ENCODE results near the gene ABHD4.

DNA sequence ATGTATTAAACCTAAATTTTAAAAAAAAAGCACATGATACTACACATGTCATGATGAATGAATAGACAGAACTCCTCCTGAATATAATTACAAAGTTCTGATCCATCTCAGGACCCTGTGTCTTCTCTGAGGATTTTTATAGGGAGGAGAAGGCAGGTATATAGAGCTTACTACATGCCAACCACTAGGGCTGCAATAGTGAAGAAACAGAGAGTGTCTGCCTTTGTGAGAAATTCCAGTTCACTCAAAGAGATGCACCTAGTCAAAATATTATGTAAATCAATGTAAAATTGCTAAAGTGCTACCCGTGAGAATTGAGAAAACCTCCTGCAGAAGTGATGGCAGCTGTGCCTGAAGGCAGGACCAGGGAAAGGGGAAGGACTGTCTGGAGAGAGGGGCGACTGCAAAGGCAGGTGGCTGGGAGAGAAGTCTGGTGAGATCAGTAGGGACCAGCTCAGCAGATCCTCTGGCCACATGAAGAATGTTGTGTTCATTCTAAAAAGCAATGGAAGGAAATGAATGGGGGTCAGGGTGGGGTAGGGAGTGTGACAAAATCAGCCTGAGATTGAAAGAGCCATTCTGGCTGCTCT is 15.1 kb downstream of the ABHD4 start:
- TF ChIP-seq CTCF (IDR thresholded peaks at IDR 0.05) = no peak
- no peak for TF ChIP-seq POLR2A (IDR thresholded peaks at IDR 0.05; ENCODE audit: low read depth)
- TF ChIP-seq EP300 (IDR thresholded peaks at IDR 0.05) = no peak
- TF ChIP-seq POLR2AphosphoS5 (IDR thresholded peaks at IDR 0.05) = no peak
